B cell (primary cell): ENCODE measurements around the gene MRTFB. TPM values are rescaled to one million over a fixed set of nuclear protein-coding genes. Genes with fewer than 3 reads are reported as not detected.
A peak's percentile ranks its signal among the peaks of the same experiment; 100 is the strongest.

ENCODE experiments used
- ATAC-seq: fragments of 200-7000 bp; cut with Tn5 transposase; one replicate; pipeline ENCODE4 v1.10.0; 2021; ENCODE audit warnings: low read depth, mild to moderate bottlenecking, moderate number of reproducible peaks, moderate library complexity
- CTCF ChIA-PET: fragments of 350-600 bp; sonication (Branson Sonifier 250); formaldehyde crosslinking; loops from one replicate; lab custom pipeline; 2021; ENCODE audit warnings: antibody characterized with exemption, inconsistent platforms; lab: Charles Lee
- POLR2A ChIA-PET: fragments of 350-600 bp; sonication (Branson Sonifier 250); formaldehyde crosslinking; loops from one replicate; lab custom pipeline; 2021; ENCODE audit warnings: antibody characterized with exemption; lab: Charles Lee
- DNase-seq: peaks from one replicate; pipeline ENCODE4 v3.0.0; 2013
- H2AFZ ChIP-seq: 2 replicates; pipeline ENCODE4 v1.6.1; 2012; ENCODE audit warnings: mild to moderate bottlenecking, low read depth, low read length; ENCODE audit not compliant: insufficient read depth, poor library complexity, severe bottlenecking
- H3K27ac ChIP-seq, 2 donors: 1 replicate in 1 of 2; 2 replicates in 1 of 2; pipeline ENCODE4 v1.5.1; 2012 to 2013; ENCODE audit warnings: low read length in 2 of 2, mild to moderate bottlenecking in 2 of 2, moderate library complexity in 1 of 2
- H3K27me3 ChIP-seq, 4 experiments: fragments of 200-600 bp in 1 of 4; sonication (generic) in 1 of 4; replicated peaks in 1 of 4; 1 replicate in 2 of 4; 2 replicates in 2 of 4; pipeline versions ENCODE4 v1.6.1 to v1.7.0; 2013 to 2016; ENCODE audit warnings: low read length in 3 of 4, mild to moderate bottlenecking in 2 of 4, mixed read lengths in 1 of 4, moderate library complexity in 1 of 4; ENCODE audit not compliant: insufficient read depth in 4 of 4, control insufficient read depth in 3 of 4; ENCODE audit errors: control extremely low read depth in 1 of 4
- H3K36me3 ChIP-seq, 2 experiments: replicated peaks in 1 of 2; 1 replicate in 1 of 2; 2 replicates in 1 of 2; pipeline versions ENCODE4 v1.6.1 to v1.7.1; 2013; ENCODE audit warnings: low read length in 1 of 2; ENCODE audit not compliant: insufficient read depth in 2 of 2, control insufficient read depth in 1 of 2; ENCODE audit errors: control extremely low read depth in 1 of 2, extremely low read depth in 1 of 2
- H3K4me1 ChIP-seq, 2 donors: fragments of 200-600 bp in 1 of 2; sonication (generic) in 1 of 2; 1 replicate in 1 of 2; 2 replicates in 1 of 2; pipeline versions ENCODE4 v1.5.1 to v1.6.1; 2013 to 2017; ENCODE audit warnings: low read length in 2 of 2; ENCODE audit not compliant: control insufficient read depth in 2 of 2, insufficient read depth in 2 of 2
- H3K4me2 ChIP-seq: replicated peaks from 2 replicates; pipeline ENCODE3; 2012; ENCODE audit warnings: mild to moderate bottlenecking, low read depth, low read length; ENCODE audit not compliant: poor library complexity, severe bottlenecking
- H3K4me3 ChIP-seq, 5 experiments: fragments of 200-600 bp in 1 of 5; sonication (generic) in 1 of 5; 1 replicate in 3 of 5; 2 replicates in 2 of 5; pipeline versions ENCODE4 v1.5.1 to v1.7.0; 2011 to 2016; ENCODE audit warnings: low read length in 4 of 5, mild to moderate bottlenecking in 4 of 5, low read depth in 2 of 5, control low read depth in 1 of 5, moderate library complexity in 1 of 5; ENCODE audit not compliant: insufficient read depth in 1 of 5; ENCODE audit errors: control extremely low read depth in 1 of 5, extremely low read depth in 1 of 5
- H3K79me2 ChIP-seq: fragments of 200-600 bp; sonication (generic); one replicate; pipeline ENCODE4 v1.6.0; 2016; ENCODE audit warnings: low read length; ENCODE audit not compliant: control insufficient read depth, insufficient read depth
- H3K9ac ChIP-seq: fragments of 200-600 bp; sonication (generic); 2 replicates; pipeline ENCODE4 v1.6.1; 2017; ENCODE audit warnings: mild to moderate bottlenecking, low read length, moderate library complexity
- H3K9me3 ChIP-seq, 3 donors: one replicate each; pipeline versions ENCODE4 v1.6.1 to v1.7.1; 2013; ENCODE audit warnings: low read length in 2 of 3; ENCODE audit not compliant: control insufficient read depth in 2 of 3, insufficient read depth in 1 of 3; ENCODE audit errors: control extremely low read depth in 1 of 3
- H4K20me1 ChIP-seq: 2 replicates; pipeline ENCODE4 v1.6.0; 2012; ENCODE audit warnings: mild to moderate bottlenecking, low read length; ENCODE audit not compliant: insufficient read depth, control insufficient read depth, poor library complexity, severe bottlenecking
- H3K27ac Mint-ChIP-seq: one replicate; pipeline ENCODE4 v1.8.0; 2021; ENCODE audit warnings: mixed read lengths
- H3K27me3 Mint-ChIP-seq: one replicate; pipeline ENCODE4 v1.8.0; 2021; ENCODE audit warnings: mixed read lengths
- H3K4me1 Mint-ChIP-seq: one replicate; pipeline ENCODE4 v1.8.0; 2021; ENCODE audit warnings: mixed read lengths
- H3K4me3 Mint-ChIP-seq: one replicate; pipeline ENCODE4 v1.8.0; 2021; ENCODE audit warnings: mixed read lengths
- H3K9me3 Mint-ChIP-seq: one replicate; pipeline ENCODE4 v1.8.0; 2022; ENCODE audit warnings: mixed read lengths; ENCODE audit not compliant: insufficient read depth
- EZH2 ChIP-seq: IDR thresholded peaks from 2 replicates; pipeline ENCODE4 v1.6.1; 2012; ENCODE audit warnings: borderline replicate concordance, low read depth, mild to moderate bottlenecking, moderate library complexity, low read length; ENCODE audit not compliant: insufficient read depth, poor library complexity, severe bottlenecking
- WGBS: methylation state at CpG from one replicate; pipeline ENCODE4 v1.1.5; 2013; ENCODE audit warnings: missing lambda C conversion rate; ENCODE audit not compliant: insufficient coverage; 5-methylcytosine and 5-hydroxymethylcytosine counted together
- intact Hi-C: fragments of 100-400 bp; cut with micrococcal nuclease; formaldehyde crosslinking; loops from one replicate; pipeline ENCODE4 v1.10.0; 2022
- polyA plus RNA-seq: library from polyadenylated mRNA; depleted of rRNA; stranded (reverse); fragments of >200 nt; gene quantifications from 2 replicates; pipeline ENCODE4 v1.2.3, GENCODE V29; 2012
- total RNA-seq, 2 donors: library from RNA; stranded (reverse); fragments of 120-200 nt in 1 of 2; gene quantifications; 1 replicate in 1 of 2; 2 replicates in 1 of 2; pipeline versions ENCODE4 v1.2.3 to v1.2.4, GENCODE V29; 2013 to 2022
- TF ChIP-seq, protein P1 (sequence below): fragments of 200-600 bp; IDR thresholded peaks from one replicate; pipeline ENCODE4 v1.8.0; 2022; ENCODE audit warnings: antibody characterized with exemption, mild to moderate bottlenecking

MRTFB gene
- total and polyA plus RNA-seq, 2 donors (not counting 1 experiment from before 2014, with no cell fraction given), result 6.6 to 39.5 TPM

DNA sequence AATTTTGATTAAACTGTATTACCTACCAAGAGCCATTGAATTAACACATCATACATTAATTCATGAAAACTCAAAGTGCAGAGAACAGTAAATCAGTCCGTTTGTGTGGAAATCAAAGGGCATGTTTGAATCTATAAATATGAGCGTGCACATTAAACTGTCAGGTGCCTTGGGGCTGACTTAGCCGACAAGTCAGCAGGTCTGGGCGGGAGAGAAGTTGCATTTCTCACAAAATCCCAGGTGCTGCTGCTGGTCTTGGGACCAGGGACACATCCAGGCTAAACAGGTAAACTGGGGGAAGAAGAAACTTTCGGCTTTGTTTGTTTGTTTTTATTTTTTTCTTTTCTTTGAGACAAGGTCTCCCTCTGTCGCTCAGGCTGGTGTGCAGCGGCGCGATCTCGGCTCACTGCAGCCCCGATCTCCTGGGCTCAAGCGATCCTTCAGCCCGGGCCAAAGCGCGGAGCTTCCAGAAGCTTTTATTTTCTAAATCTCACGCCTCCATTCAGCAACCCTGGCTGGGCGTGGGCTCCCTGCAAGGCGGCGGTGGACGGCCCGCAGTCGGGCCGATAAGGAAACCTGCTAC lies 213.9 kb downstream of the MRTFB start:
- intact Hi-C loops, result loop anchor here (1.0 to 5.0 kb wide), 6 partner anchors 16 to 362 kb away; partner anchors contain the start of genes MRTFB and PARN
- TF ChIP-seq EZH2, result no peak
- TF ChIP-seq, protein P1, sequence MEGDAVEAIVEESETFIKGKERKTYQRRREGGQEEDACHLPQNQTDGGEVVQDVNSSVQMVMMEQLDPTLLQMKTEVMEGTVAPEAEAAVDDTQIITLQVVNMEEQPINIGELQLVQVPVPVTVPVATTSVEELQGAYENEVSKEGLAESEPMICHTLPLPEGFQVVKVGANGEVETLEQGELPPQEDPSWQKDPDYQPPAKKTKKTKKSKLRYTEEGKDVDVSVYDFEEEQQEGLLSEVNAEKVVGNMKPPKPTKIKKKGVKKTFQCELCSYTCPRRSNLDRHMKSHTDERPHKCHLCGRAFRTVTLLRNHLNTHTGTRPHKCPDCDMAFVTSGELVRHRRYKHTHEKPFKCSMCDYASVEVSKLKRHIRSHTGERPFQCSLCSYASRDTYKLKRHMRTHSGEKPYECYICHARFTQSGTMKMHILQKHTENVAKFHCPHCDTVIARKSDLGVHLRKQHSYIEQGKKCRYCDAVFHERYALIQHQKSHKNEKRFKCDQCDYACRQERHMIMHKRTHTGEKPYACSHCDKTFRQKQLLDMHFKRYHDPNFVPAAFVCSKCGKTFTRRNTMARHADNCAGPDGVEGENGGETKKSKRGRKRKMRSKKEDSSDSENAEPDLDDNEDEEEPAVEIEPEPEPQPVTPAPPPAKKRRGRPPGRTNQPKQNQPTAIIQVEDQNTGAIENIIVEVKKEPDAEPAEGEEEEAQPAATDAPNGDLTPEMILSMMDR, result no peak
- no peak for DNase-seq
- Histone ChIP-seq H3K4me2 (peak overlapping the region; percentile 88), H3K9ac (peak overlapping the region; percentile 92), H3K4me1 (peaks cover 16 to 20% of the 10 kb centered on the region in 2 donors), H3K4me3 (peak overlapping the region; percentile 77 to 98 (median 86)), H3K36me3 (no peaks in the 10 kb centered on the region), H4K20me1 (no peaks in the 10 kb centered on the region), H3K27ac (peak overlapping the region; percentile 36 to 47), H3K79me2 (no peaks in the 10 kb centered on the region), H3K27me3 (no peaks in the 10 kb centered on the region), H2AFZ (peak overlapping the region; percentile 96), H3K9me3 (peaks cover 0 to 31% (median 15%) of the 10 kb centered on the region in 3 donors)
- ChIA-PET POLR2A (interaction anchor here (0.6 to 1.6 kb wide), 3 partner anchors 26 to 343 kb away, joined by 3 to 6 read pairs (median 3); no protein-coding TSS in a partner anchor), CTCF (interaction anchor here (0.6 to 3.2 kb wide), 13 partner anchors 11 to 365 kb away, joined by 3 to 24 read pairs (median 9); partner anchors contain the start of genes BFAR and ERCC4)
- ATAC-seq, result peak; percentile 31
- peaks cover 7% of the 10 kb centered on the region for H3K9me3 Mint-ChIP-seq
- H3K27me3 Mint-ChIP-seq, result no peaks in the 10 kb centered on the region
- H3K4me3 Mint-ChIP-seq, result peak overlapping the region; percentile 94
- H3K4me1 Mint-ChIP-seq, result peaks cover 21% of the 10 kb centered on the region
- peak overlapping the region; percentile 96 for H3K27ac Mint-ChIP-seq
- 0% methylated on average over 22 of the region's 23 CpGs for WGBS
